ENCODE measurements around the gene CXCL16. TPM values are rescaled to one million over a fixed set of nuclear protein-coding genes. Genes with fewer than 3 reads are reported as not detected.

Gene CXCL16
- total and polyA plus RNA-seq, 2 of the 13 experiments (the other 11 are each of a cell fraction or from before 2014, with no cell fraction given) = 9.4 to 101 TPM

GRCh38 chr17:4710693-4711634, 28.8 kb downstream of the CXCL16 start:
- ChIA-PET POLR2A (interaction anchor here (1.0 to 5.9 kb wide), 20 partner anchors 8 to 257 kb away, joined by 3 to 107 read pairs (median 6); partner anchors contain the start of genes GLTPD2, MED11, PLD2 and PSMB6), CTCF (ENCODE audit: low intra/inter-chr PET ratio, low total read pairs) (interaction anchor here (0.8 to 1.9 kb wide), 4 partner anchors 21 to 178 kb away, joined by 4 to 11 read pairs (median 7); partner anchors contain the start of gene MED11)
- peak overlapping the region; percentile 90 for H3K4me2 ChIP-seq (ENCODE audit: low read depth, low read length)
- peak overlapping the region; percentile 65 for H3K27ac ChIP-seq (ENCODE audit: extremely low read length, insufficient read depth, low read length)
- BruUV-seq (replicated peaks) = TSS peak; percentile 49
- H3K36me3 ChIP-seq (replicated peaks in 1 of 2; ENCODE audit: control insufficient read depth in 1 of 2, insufficient read depth in 2 of 2, low read length in 2 of 2) = peaks cover 4 to 8% of the 10 kb centered on the region in 2 experiments; a peak in 4 of 5 replicates
- peak overlapping the region; percentile 73 for H3K9ac ChIP-seq (ENCODE audit: insufficient read depth, low read depth, low read length)
- H3K27me3 ChIP-seq (ENCODE audit: control insufficient read depth in 1 of 2, insufficient read depth in 2 of 2, low read length in 2 of 2) = no peaks in the 10 kb centered on the region
- FAIRE-seq (no peak), ATAC-seq (peak; percentile 4; the same call in 2 of the 3 replicates), DNase-seq (ENCODE audit: low spot score) (no peak)
- H2AFZ ChIP-seq (ENCODE audit: low read length) = no peak overlapping the region
- WGBS (ENCODE audit: low lambda C conversion rate) = 2% methylated on average over 32 of the region's 57 CpGs
- intact Hi-C loops (cut with micrococcal nuclease; ENCODE audit: unreplicated experiment) = loop anchor here (1.0 to 10.0 kb wide), 4 partner anchors 10 to 254 kb away; partner anchors contain the start of genes GLTPD2, MED11 and SPAG7
- no peaks in the 10 kb centered on the region for H3K9me3 ChIP-seq (ENCODE audit: low read length)
- H3K79me2 ChIP-seq (ENCODE audit: insufficient read depth, low read length) = peaks cover 19% of the 10 kb centered on the region
- peaks cover 39% of the 10 kb centered on the region for H3K4me1 ChIP-seq (ENCODE audit: insufficient read depth, low read length)
- in situ Hi-C loops (cut with HindIII; ENCODE audit: extremely low pct_ligation_motif_present, low pct_unique_long_range_greater_than_20kb) = no loop called here
- no peaks in the 10 kb centered on the region; the same call in 1 of the 2 replicates for H4K20me1 ChIP-seq (ENCODE audit: insufficient read depth, low read length)
- H3K4me3 ChIP-seq (replicated peaks in 1 of 3; ENCODE audit: insufficient read depth in 1 of 3, low read depth in 2 of 3, low read length in 3 of 3) = peak overlapping the region; percentile 72 to 86 (median 85)
- 0 out of 2 replicates have a peak, but pooled peaks have one; percentile 39 for TF ChIP-seq ZMAT3 (CRISPR knock-in tag; conservative IDR thresholded peaks at IDR 0.05)
- TF ChIP-seq ZNF687 (CRISPR knock-in tag; IDR thresholded peaks at IDR 0.05) = peak; percentile 59
- TF ChIP-seq ZNF253 (CRISPR knock-in tag; IDR thresholded peaks at IDR 0.05; ENCODE audit: borderline replicate concordance) = peak; percentile 60; the same call in 1 of the 2 replicates
- no peak for TF ChIP-seq NFIB (CRISPR knock-in tag; IDR thresholded peaks at IDR 0.05; ENCODE audit: borderline replicate concordance)
- TF ChIP-seq, protein P1, sequence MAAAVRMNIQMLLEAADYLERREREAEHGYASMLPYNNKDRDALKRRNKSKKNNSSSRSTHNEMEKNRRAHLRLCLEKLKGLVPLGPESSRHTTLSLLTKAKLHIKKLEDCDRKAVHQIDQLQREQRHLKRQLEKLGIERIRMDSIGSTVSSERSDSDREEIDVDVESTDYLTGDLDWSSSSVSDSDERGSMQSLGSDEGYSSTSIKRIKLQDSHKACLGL (CRISPR knock-in tag; IDR thresholded peaks at IDR 0.05) = 0 out of 2 replicates have a peak, but pooled peaks have one; percentile 11
- 0 out of 2 replicates have a peak, but pooled peaks have one; percentile 21 for TF ChIP-seq TARDBP (CRISPR knock-in tag; IDR thresholded peaks at IDR 0.05)
- no peak for TF ChIP-seq SNAI1 (CRISPR knock-in tag; IDR thresholded peaks at IDR 0.05; ENCODE audit: borderline replicate concordance)
- no peak for TF ChIP-seq ATRX (CRISPR knock-in tag; IDR thresholded peaks at IDR 0.05; ENCODE audit: borderline replicate concordance)
- TF ChIP-seq ZNF12 (CRISPR knock-in tag; IDR thresholded peaks at IDR 0.05) = no peak
- TF ChIP-seq ZSCAN30 (CRISPR knock-in tag; IDR thresholded peaks at IDR 0.05) = no peak
- TF ChIP-seq SPEN (CRISPR knock-in tag; IDR thresholded peaks at IDR 0.05; ENCODE audit: low read depth) = 0 out of 2 replicates have a peak, but pooled peaks have one; percentile 14
- peak in 1 of 2 experiments; percentile 70; a peak in 1 of 4 replicates for TF ChIP-seq POLR2A (IDR thresholded peaks at IDR 0.05; ENCODE audit: insufficient read depth in 1 of 2, low read depth in 2 of 2, low read length in 2 of 2)
- TF ChIP-seq JARID2 (CRISPR knock-in tag; IDR thresholded peaks at IDR 0.05; ENCODE audit: insufficient replicate concordance) = peak; percentile 33

All from HepG2 (cell line).